Measurements from ENCODE around the gene TIMP4. TPM values are rescaled to one million over a fixed set of nuclear protein-coding genes. Genes with fewer than 3 reads are reported as not detected.

The TIMP4 gene
- total and polyA plus RNA-seq, 4 donors: 0.36 to 1.7 (median 0.76) TPM

DNA sequence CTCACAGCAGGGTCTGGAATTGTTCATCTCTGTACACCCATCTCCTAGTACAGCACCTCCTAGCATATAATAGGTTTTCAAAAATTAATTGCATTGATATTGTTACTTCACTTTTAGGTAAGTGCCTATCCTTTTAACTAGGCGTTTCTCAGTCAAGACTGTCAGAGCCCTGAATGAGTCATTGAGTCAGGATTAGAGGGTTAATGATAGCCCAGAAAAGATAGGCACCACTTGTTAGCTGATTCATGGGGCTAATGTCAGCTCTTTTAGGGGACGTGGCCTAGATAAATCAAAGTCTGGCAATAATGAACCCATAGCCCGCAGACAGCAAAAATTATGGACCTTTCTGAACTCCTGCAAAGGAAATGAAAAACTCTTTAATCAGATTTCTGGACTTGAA is 42.9 kb downstream of the TIMP4 start:
- no peak overlapping the region for H3K9ac ChIP-seq (ENCODE audit: low read depth in 1 of 2, low read length in 2 of 2)
- 82% methylated on average over 3 of the region's 3 CpGs for WGBS
- peaks cover 0 to 4% (median 0%) of the 10 kb centered on the region in 4 donors for H3K27me3 ChIP-seq (ENCODE audit: control insufficient read depth in 4 of 4, insufficient read depth in 4 of 4, low read length in 3 of 4)
- H3K9me3 ChIP-seq (ENCODE audit: control insufficient read depth in 4 of 4, low read length in 3 of 4): no peaks in the 10 kb centered on the region
- H3K36me3 ChIP-seq (ENCODE audit: control insufficient read depth in 4 of 4, insufficient read depth in 3 of 4, low read depth in 1 of 4, low read length in 3 of 4): no peaks in the 10 kb centered on the region
- TF ChIP-seq FOXA2 (IDR thresholded peaks at IDR 0.05): no peak
- TF ChIP-seq RAD21 (IDR thresholded peaks at IDR 0.05): no peak
- TF ChIP-seq, protein P1, sequence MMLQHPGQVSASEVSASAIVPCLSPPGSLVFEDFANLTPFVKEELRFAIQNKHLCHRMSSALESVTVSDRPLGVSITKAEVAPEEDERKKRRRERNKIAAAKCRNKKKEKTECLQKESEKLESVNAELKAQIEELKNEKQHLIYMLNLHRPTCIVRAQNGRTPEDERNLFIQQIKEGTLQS (IDR thresholded peaks at IDR 0.05): no peak
- TF ChIP-seq, protein P2, sequence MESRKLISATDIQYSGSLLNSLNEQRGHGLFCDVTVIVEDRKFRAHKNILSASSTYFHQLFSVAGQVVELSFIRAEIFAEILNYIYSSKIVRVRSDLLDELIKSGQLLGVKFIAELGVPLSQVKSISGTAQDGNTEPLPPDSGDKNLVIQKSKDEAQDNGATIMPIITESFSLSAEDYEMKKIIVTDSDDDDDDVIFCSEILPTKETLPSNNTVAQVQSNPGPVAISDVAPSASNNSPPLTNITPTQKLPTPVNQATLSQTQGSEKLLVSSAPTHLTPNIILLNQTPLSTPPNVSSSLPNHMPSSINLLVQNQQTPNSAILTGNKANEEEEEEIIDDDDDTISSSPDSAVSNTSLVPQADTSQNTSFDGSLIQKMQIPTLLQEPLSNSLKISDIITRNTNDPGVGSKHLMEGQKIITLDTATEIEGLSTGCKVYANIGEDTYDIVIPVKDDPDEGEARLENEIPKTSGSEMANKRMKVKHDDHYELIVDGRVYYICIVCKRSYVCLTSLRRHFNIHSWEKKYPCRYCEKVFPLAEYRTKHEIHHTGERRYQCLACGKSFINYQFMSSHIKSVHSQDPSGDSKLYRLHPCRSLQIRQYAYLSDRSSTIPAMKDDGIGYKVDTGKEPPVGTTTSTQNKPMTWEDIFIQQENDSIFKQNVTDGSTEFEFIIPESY (IDR thresholded peaks at IDR 0.05): no peak
- no peak for TF ChIP-seq NR2F2 (IDR thresholded peaks at IDR 0.05)
- TF ChIP-seq GABPA (IDR thresholded peaks at IDR 0.05 in 1 of 2, conservative IDR thresholded peaks at IDR 0.05 in 1 of 2): no peak
- TF ChIP-seq, protein P3, sequence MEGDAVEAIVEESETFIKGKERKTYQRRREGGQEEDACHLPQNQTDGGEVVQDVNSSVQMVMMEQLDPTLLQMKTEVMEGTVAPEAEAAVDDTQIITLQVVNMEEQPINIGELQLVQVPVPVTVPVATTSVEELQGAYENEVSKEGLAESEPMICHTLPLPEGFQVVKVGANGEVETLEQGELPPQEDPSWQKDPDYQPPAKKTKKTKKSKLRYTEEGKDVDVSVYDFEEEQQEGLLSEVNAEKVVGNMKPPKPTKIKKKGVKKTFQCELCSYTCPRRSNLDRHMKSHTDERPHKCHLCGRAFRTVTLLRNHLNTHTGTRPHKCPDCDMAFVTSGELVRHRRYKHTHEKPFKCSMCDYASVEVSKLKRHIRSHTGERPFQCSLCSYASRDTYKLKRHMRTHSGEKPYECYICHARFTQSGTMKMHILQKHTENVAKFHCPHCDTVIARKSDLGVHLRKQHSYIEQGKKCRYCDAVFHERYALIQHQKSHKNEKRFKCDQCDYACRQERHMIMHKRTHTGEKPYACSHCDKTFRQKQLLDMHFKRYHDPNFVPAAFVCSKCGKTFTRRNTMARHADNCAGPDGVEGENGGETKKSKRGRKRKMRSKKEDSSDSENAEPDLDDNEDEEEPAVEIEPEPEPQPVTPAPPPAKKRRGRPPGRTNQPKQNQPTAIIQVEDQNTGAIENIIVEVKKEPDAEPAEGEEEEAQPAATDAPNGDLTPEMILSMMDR (IDR thresholded peaks at IDR 0.05; ENCODE audit: low read depth, low read length, missing input control): no peak
- TF ChIP-seq FOXA1 (IDR thresholded peaks at IDR 0.05): no peak
- TF ChIP-seq HNF4G (IDR thresholded peaks at IDR 0.05): no peak
- TF ChIP-seq JUND (IDR thresholded peaks at IDR 0.05): no peak
- TF ChIP-seq RXRA (IDR thresholded peaks at IDR 0.05): no peak
- DNase-seq (ENCODE audit: low spot score): no peak
- no peak overlapping the region for H3K27ac ChIP-seq (ENCODE audit: low read depth in 1 of 2, low read length in 2 of 2)
- no peaks in the 10 kb centered on the region for H3K4me1 ChIP-seq (ENCODE audit: control insufficient read depth in 4 of 4, insufficient read depth in 4 of 4, low read length in 3 of 4)
- no peak overlapping the region for H3K4me3 ChIP-seq (ENCODE audit: low read depth in 1 of 3, low read length in 3 of 3)

DNA sequence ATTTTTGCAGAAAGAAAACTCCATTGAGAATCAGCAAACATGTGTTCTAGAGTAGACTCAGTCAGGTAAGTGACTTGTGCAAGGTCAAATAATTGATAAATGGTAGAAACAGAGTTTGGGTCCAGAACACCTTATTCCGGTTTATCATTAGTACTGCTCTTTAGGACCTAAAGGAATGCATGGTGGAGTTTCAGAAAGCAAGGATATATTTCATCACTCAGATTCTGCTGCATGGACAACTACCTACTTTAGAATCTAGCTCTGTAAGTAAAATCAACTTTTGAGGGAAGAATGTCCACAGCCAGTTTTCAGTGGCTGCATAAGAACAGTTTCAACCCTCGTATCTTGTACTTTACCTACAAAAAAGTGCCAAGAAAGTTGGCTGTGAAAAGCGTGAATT is 43.6 kb downstream of the TIMP4 start:
- H3K4me1 ChIP-seq (ENCODE audit: control insufficient read depth in 4 of 4, insufficient read depth in 4 of 4, low read length in 3 of 4): no peaks in the 10 kb centered on the region

DNA sequence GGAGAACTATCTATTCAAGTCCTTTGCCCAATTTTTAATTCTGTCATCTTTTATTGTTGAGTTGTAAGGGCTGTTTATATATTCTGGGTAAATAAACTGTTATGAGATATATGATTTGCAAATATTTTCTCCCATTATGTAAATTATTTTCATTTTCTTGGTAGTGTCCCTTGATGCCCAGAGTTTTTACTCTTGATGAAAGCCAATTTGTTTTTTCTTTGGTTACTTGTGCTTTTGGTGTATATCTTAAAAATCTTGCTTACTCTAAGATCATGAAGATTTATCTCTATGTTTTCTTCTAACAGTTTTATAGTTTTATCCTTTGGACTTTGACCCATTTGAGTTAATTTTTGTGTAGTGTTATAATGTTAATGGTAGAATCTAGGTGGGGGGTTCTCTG is 44.5 kb downstream of the TIMP4 start:
- no peak overlapping the region for H3K4me3 ChIP-seq (ENCODE audit: low read depth in 1 of 3, low read length in 3 of 3)
- H3K36me3 ChIP-seq (ENCODE audit: control insufficient read depth in 4 of 4, insufficient read depth in 3 of 4, low read depth in 1 of 4, low read length in 3 of 4): no peaks in the 10 kb centered on the region
- H3K9me3 ChIP-seq (ENCODE audit: control insufficient read depth in 4 of 4, low read length in 3 of 4): no peaks in the 10 kb centered on the region
- H3K4me1 ChIP-seq (ENCODE audit: control insufficient read depth in 4 of 4, insufficient read depth in 4 of 4, low read length in 3 of 4): no peaks in the 10 kb centered on the region
- H3K27ac ChIP-seq (ENCODE audit: low read depth in 1 of 2, low read length in 2 of 2): no peak overlapping the region
- DNase-seq (ENCODE audit: low spot score): no peak
- peaks cover 0 to 4% (median 0%) of the 10 kb centered on the region in 4 donors for H3K27me3 ChIP-seq (ENCODE audit: control insufficient read depth in 4 of 4, insufficient read depth in 4 of 4, low read length in 3 of 4)
- no peak overlapping the region for H3K9ac ChIP-seq (ENCODE audit: low read depth in 1 of 2, low read length in 2 of 2)
- TF ChIP-seq HNF4G (IDR thresholded peaks at IDR 0.05) (no peak), FOXA1 (IDR thresholded peaks at IDR 0.05) (no peak), SP1 (IDR thresholded peaks at IDR 0.05) (no peak), HNF4A (conservative IDR thresholded peaks at IDR 0.05) (no peak), EGR1 (IDR thresholded peaks at IDR 0.05; ENCODE audit: low read depth in 2 of 2) (no peak), TAF1 (conservative IDR thresholded peaks at IDR 0.05) (no peak), YY1 (IDR thresholded peaks at IDR 0.05) (no peak)
- TF ChIP-seq, protein P1 (IDR thresholded peaks at IDR 0.05): no peak
- TF ChIP-seq, protein P4, sequence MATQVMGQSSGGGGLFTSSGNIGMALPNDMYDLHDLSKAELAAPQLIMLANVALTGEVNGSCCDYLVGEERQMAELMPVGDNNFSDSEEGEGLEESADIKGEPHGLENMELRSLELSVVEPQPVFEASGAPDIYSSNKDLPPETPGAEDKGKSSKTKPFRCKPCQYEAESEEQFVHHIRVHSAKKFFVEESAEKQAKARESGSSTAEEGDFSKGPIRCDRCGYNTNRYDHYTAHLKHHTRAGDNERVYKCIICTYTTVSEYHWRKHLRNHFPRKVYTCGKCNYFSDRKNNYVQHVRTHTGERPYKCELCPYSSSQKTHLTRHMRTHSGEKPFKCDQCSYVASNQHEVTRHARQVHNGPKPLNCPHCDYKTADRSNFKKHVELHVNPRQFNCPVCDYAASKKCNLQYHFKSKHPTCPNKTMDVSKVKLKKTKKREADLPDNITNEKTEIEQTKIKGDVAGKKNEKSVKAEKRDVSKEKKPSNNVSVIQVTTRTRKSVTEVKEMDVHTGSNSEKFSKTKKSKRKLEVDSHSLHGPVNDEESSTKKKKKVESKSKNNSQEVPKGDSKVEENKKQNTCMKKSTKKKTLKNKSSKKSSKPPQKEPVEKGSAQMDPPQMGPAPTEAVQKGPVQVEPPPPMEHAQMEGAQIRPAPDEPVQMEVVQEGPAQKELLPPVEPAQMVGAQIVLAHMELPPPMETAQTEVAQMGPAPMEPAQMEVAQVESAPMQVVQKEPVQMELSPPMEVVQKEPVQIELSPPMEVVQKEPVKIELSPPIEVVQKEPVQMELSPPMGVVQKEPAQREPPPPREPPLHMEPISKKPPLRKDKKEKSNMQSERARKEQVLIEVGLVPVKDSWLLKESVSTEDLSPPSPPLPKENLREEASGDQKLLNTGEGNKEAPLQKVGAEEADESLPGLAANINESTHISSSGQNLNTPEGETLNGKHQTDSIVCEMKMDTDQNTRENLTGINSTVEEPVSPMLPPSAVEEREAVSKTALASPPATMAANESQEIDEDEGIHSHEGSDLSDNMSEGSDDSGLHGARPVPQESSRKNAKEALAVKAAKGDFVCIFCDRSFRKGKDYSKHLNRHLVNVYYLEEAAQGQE (IDR thresholded peaks at IDR 0.05): no peak

More for the DNA sequence above, 43.6 kb downstream of the TIMP4 start:
- Histone ChIP-seq H3K9ac (ENCODE audit: low read depth in 1 of 2, low read length in 2 of 2) (no peak overlapping the region), H3K36me3 (ENCODE audit: control insufficient read depth in 4 of 4, insufficient read depth in 3 of 4, low read depth in 1 of 4, low read length in 3 of 4) (no peaks in the 10 kb centered on the region), H3K27me3 (ENCODE audit: control insufficient read depth in 4 of 4, insufficient read depth in 4 of 4, low read length in 3 of 4) (peaks cover 0 to 4% (median 0%) of the 10 kb centered on the region in 4 donors), H3K9me3 (ENCODE audit: control insufficient read depth in 4 of 4, low read length in 3 of 4) (no peaks in the 10 kb centered on the region), H3K27ac (ENCODE audit: low read depth in 1 of 2, low read length in 2 of 2) (no peak overlapping the region), H3K4me3 (ENCODE audit: low read depth in 1 of 3, low read length in 3 of 3) (no peak overlapping the region)
- TF ChIP-seq GABPA (IDR thresholded peaks at IDR 0.05 in 1 of 2, conservative IDR thresholded peaks at IDR 0.05 in 1 of 2) (no peak), TAF1 (conservative IDR thresholded peaks at IDR 0.05) (no peak), YY1 (IDR thresholded peaks at IDR 0.05) (no peak), JUND (IDR thresholded peaks at IDR 0.05) (no peak), FOXA1 (IDR thresholded peaks at IDR 0.05) (no peak), SP1 (IDR thresholded peaks at IDR 0.05) (no peak), HNF4G (IDR thresholded peaks at IDR 0.05) (no peak), RAD21 (IDR thresholded peaks at IDR 0.05) (no peak), RXRA (IDR thresholded peaks at IDR 0.05) (no peak)
- TF ChIP-seq, protein P1 (IDR thresholded peaks at IDR 0.05): no peak
- DNase-seq (ENCODE audit: low spot score): no peak
- 79% methylated on average over 3 of the region's 3 CpGs for whole genome bisulfite sequencing

Measured in liver (tissue), 9 donors.